ENCODE measurements around the gene GRIN2A. TPM values are rescaled to one million over a fixed set of nuclear protein-coding genes. Genes with fewer than 3 reads are reported as not detected.

Gene GRIN2A
- total and polyA plus RNA-seq, 2 of the 13 experiments (the other 11 are each of a cell fraction or from before 2014, with no cell fraction given): not detected

- TF ChIP-seq GMEB1 (CRISPR knock-in tag; IDR thresholded peaks at IDR 0.05; ENCODE audit: borderline replicate concordance): no peak
- TF ChIP-seq MED8 (CRISPR knock-in tag; IDR thresholded peaks at IDR 0.05; ENCODE audit: insufficient replicate concordance): no peak
- TF ChIP-seq NFYB (CRISPR knock-in tag; IDR thresholded peaks at IDR 0.05): no peak
- no peak for TF ChIP-seq PHF8 (CRISPR knock-in tag; IDR thresholded peaks at IDR 0.05)
- no peak for TF ChIP-seq ISL2 (CRISPR knock-in tag; IDR thresholded peaks at IDR 0.05)
- TF ChIP-seq ZNF331 (CRISPR knock-in tag; IDR thresholded peaks at IDR 0.05): no peak
- TF ChIP-seq ZSCAN25 (CRISPR knock-in tag; IDR thresholded peaks at IDR 0.05): no peak
- TF ChIP-seq ATM (IDR thresholded peaks at IDR 0.05; ENCODE audit: borderline replicate concordance): no peak
- no peak for TF ChIP-seq ZNF180 (CRISPR knock-in tag; IDR thresholded peaks at IDR 0.05; ENCODE audit: borderline replicate concordance, low read depth)
Observed at GRCh38 chr16:9970796-9971195, 211.4 kb downstream of the GRIN2A start (continued).

GRCh38 chr16:9970244-9970643 is 212.0 kb downstream of the GRIN2A start:
- Histone ChIP-seq H3K27ac (ENCODE audit: extremely low read length, insufficient read depth, low read length) (no peak overlapping the region), H3K27me3 (ENCODE audit: control insufficient read depth in 1 of 2, insufficient read depth in 2 of 2, low read length in 2 of 2) (peaks cover 0 to 4% of the 10 kb centered on the region in 2 experiments; a peak in 3 of 5 replicates), H3K79me2 (ENCODE audit: insufficient read depth, low read length) (no peaks in the 10 kb centered on the region), H4K20me1 (ENCODE audit: insufficient read depth, low read length) (no peaks in the 10 kb centered on the region), H3K4me1 (ENCODE audit: insufficient read depth, low read length) (no peaks in the 10 kb centered on the region), H3K4me2 (ENCODE audit: low read depth, low read length) (no peak overlapping the region), H3K9ac (ENCODE audit: insufficient read depth, low read depth, low read length) (no peak overlapping the region), H3K9me3 (ENCODE audit: low read length) (no peaks in the 10 kb centered on the region), H3K36me3 (replicated peaks in 1 of 2; ENCODE audit: control insufficient read depth in 1 of 2, insufficient read depth in 2 of 2, low read length in 2 of 2) (no peaks in the 10 kb centered on the region), H3K4me3 (replicated peaks in 1 of 3; ENCODE audit: insufficient read depth in 1 of 3, low read depth in 2 of 3, low read length in 3 of 3) (no peak overlapping the region), H2AFZ (ENCODE audit: low read length) (no peak overlapping the region)
- 1% methylated on average over 2 of the region's 2 CpGs for WGBS (ENCODE audit: low lambda C conversion rate)
- POLR2A ChIA-PET: no interaction called here
- no TSS peak for BruUV-seq (replicated peaks)
- intact Hi-C loops (cut with micrococcal nuclease; ENCODE audit: unreplicated experiment) (no loop called here), in situ Hi-C loops (cut with HindIII; ENCODE audit: extremely low pct_ligation_motif_present, low pct_unique_long_range_greater_than_20kb) (no loop called here)
- CTCF ChIA-PET (ENCODE audit: low intra/inter-chr PET ratio, low total read pairs): no interaction called here
- no peak for TF ChIP-seq KMT2A (CRISPR knock-in tag; IDR thresholded peaks at IDR 0.05)
- no peak for FAIRE-seq
- no peak for DNase-seq (ENCODE audit: low spot score)
- no peak for ATAC-seq

All from HepG2 (cell line).